Brain microvascular endothelial cell (primary cell): ENCODE results near the gene IER5.
A peak's percentile ranks its signal among the peaks of the same experiment; 100 is the strongest.

ENCODE experiments used
- DNase-seq: peaks from one replicate; pipeline ENCODE4 v3.0.0-alpha.2; 2020
- H3K27ac ChIP-seq: fragments of 250-450 bp; sonication (Bioruptor Pico); 2 replicates; pipeline ENCODE4 v1.5.1; 2020; ENCODE audit warnings: mild to moderate bottlenecking, moderate library complexity
- H3K27me3 ChIP-seq: fragments of 250-450 bp; sonication (Bioruptor Pico); replicated peaks from 2 replicates; pipeline ENCODE4 v1.5.1; 2020; ENCODE audit warnings: mild to moderate bottlenecking
- H3K36me3 ChIP-seq: fragments of 250-450 bp; sonication (Bioruptor Pico); replicated peaks from 2 replicates; pipeline ENCODE4 v1.5.1; 2020; ENCODE audit warnings: mild to moderate bottlenecking
- H3K4me3 ChIP-seq: 2 replicates; pipeline ENCODE4 v1.5.1; 2011; ENCODE audit warnings: low read depth, mild to moderate bottlenecking, control low read depth, low read length, moderate library complexity
- in situ Hi-C: cut with HindIII; loops from 2 replicates; pipeline ENCODE4 v1.10.0; 2017; ENCODE audit warnings: low sequenced_read_pairs, low pct_ligation_motif_present
- TF ChIP-seq, protein P1 (sequence below): IDR thresholded peaks from 2 replicates; pipeline ENCODE4 v1.5.1; 2011; ENCODE audit warnings: low read depth, mild to moderate bottlenecking, moderate library complexity, low read length, control low read depth, inconsistent platforms; ENCODE audit errors: missing control alignments

Gene IER5

DNA sequence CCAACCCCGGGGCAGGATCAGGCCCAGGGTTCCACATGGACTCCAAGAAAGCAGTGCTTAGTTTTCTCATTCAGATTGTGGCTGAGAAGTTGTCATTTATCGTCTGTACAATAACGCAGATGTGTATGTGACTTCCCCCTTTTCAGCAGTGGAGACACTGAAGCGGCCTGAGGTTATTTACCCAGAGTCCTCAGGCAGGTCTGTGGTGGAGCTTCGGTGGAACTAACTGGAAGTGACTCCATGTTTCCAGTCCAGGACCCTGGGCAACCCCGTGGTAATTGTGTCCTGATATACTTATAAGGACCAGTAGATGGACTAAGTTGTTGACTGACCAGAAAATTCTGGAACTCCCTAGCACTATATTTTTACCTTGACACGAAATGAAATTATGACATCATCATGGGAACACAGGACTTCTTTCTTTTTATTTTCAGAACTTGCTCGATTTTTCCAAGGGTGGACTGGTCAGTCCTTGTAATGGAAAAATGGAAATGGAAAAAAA, 1.0 kb upstream of the IER5 start:
- Histone ChIP-seq H3K27me3 (no peaks in the 10 kb centered on the region), H3K36me3 (no peaks in the 10 kb centered on the region), H3K27ac (no peak overlapping the region), H3K4me3 (no peak overlapping the region)
- in situ Hi-C loops = no loop called here
- TF ChIP-seq, protein P1, sequence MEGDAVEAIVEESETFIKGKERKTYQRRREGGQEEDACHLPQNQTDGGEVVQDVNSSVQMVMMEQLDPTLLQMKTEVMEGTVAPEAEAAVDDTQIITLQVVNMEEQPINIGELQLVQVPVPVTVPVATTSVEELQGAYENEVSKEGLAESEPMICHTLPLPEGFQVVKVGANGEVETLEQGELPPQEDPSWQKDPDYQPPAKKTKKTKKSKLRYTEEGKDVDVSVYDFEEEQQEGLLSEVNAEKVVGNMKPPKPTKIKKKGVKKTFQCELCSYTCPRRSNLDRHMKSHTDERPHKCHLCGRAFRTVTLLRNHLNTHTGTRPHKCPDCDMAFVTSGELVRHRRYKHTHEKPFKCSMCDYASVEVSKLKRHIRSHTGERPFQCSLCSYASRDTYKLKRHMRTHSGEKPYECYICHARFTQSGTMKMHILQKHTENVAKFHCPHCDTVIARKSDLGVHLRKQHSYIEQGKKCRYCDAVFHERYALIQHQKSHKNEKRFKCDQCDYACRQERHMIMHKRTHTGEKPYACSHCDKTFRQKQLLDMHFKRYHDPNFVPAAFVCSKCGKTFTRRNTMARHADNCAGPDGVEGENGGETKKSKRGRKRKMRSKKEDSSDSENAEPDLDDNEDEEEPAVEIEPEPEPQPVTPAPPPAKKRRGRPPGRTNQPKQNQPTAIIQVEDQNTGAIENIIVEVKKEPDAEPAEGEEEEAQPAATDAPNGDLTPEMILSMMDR = no peak
- no peak for DNase-seq

DNA sequence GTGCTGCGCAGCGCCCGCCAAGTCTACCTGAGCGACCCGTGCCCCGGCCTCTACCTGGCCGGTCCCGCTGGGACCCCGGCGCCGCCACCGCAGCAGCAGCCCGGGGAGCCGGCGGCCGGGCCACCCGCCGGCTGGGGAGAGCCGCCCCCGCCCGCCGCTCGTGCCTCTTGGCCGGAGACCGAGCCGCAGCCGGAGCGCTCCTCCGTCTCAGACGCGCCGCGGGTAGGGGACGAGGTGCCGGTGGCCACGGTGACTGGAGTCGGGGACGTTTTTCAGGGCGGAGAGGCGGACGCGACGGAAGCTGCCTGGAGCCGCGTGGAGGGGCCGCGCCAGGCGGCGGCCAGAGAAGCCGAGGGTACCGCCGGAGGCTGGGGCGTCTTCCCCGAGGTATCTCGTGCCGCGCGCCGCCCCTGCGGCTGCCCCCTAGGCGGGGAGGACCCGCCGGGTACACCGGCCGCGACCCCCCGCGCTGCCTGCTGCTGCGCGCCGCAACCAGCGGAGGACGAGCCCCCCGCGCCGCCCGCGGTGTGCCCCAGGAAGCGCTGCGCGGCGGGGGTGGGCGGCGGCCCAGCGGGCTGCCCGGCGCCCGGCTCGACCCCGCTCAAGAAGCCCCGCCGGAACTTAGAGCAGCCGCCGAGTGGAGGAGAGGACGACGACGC, 646 bp downstream of the IER5 start:
- H3K4me3 ChIP-seq = peak overlapping the region; percentile 90
- H3K27ac ChIP-seq = peak overlapping the region; percentile 51
- in situ Hi-C loops = no loop called here
- TF ChIP-seq, protein P1 = no peak
- H3K36me3 ChIP-seq = no peaks in the 10 kb centered on the region
- no peak for DNase-seq
- no peaks in the 10 kb centered on the region for H3K27me3 ChIP-seq

DNA sequence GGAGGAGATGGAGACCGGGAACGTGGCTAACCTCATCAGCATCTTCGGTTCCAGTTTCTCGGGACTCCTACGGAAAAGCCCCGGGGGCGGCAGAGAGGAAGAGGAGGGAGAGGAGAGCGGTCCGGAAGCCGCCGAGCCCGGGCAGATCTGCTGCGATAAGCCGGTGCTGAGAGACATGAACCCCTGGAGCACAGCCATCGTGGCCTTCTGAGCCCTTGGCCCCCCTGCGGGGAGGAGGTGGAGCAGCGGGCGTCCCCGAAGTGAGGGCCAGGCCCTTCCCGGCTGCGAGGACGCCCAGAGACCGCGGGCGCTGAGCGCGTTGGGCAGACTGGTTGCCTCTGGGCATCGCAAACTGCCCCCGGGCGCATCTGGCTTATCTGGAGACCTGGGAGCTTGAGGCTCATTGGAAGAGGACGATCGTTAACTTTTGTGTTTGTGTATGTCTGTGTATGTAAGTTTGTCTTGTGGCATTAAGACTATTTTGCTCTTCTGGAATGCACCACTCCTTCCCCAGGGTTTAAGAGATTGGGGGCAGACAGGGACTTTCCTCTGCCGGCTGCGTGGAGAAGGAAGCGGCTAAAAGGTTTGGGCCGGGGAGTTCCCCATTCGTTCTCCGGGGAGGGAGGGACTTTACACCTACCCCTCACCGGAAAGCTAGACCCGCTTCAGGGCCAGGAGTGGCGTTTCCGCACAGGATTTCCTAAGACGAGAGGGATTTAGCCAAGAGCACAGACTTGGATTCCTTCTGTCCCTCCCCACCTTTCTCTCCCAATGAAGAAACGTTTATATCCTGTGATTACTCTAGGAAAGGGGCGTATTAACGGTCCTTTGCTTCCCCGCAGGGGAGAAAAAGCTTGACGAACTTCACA, 1.4 kb downstream of the IER5 start:
- in situ Hi-C loops = no loop called here

DNA sequence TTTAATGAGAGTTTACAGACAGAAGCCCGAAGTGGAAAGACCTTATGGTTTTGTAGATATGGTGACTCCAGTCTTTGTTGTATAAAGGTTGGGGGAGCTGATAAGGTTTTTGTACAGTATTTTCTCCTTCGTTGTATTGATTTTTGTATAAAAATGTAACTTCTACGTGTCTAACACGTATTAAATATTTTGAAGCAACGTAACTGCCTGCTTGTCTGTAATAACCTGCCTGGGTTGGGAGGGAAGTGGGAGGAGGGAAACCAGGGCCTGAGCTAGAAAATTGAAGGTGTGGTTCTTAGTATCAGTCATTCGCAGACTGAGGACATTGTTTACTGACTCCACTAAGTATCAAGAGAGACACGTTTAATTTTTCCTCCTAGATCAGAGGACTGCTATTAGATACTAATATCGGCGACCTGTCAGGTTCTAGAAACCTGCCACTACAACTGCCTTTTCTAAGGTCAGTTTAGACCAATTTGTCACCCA, 2.2 kb downstream of the IER5 start:
- Histone ChIP-seq H3K27me3 (no peaks in the 10 kb centered on the region), H3K36me3 (no peaks in the 10 kb centered on the region), H3K27ac (peak overlapping the region; percentile 51), H3K4me3 (peak overlapping the region; percentile 90)
- no peak for DNase-seq
- TF ChIP-seq, protein P1 = no peak
- in situ Hi-C loops = no loop called here

More for the DNA sequence above, 1.4 kb downstream of the IER5 start:
- TF ChIP-seq, protein P1 = no peak
- H3K36me3 ChIP-seq = no peaks in the 10 kb centered on the region
- H3K27ac ChIP-seq = peak overlapping the region; percentile 51
- H3K27me3 ChIP-seq = no peaks in the 10 kb centered on the region
- peak overlapping the region; percentile 90 for H3K4me3 ChIP-seq
- no peak for DNase-seq

DNA sequence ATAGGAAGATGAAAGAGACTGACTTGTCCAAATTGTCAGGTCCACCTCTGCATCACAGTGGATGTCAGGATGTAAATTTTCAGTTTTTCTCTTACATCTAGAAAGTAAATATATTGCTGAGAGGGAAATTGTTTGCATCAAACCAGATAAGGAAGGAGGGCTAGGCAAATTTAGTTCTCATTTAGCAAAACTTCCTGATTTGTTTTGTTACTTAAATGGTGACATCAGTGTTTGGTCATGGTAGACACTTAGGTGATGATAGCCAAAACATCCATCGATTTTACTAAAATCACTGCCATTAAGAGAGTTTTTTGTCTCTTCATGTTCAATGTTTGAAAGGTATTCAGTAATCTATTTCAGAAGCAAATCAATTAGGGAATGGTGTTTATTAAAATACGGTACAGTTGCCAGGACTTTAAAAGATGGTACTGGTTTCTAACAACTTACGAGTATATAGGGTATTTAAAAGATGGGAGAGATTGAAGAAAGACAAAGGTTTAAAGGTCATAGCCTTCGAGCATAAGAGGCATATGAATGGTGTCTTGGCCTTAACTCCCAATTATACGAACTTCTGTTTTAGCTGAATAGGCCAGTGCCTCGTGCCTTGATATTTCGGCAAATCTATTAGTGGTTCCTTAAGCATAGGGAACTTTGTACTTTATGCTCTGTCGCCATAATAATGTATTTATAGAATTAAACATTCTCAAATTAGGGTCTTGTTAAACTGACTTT, 3.0 kb downstream of the IER5 start:
- TF ChIP-seq, protein P1 = no peak
- no peaks in the 10 kb centered on the region for H3K36me3 ChIP-seq
- in situ Hi-C loops = no loop called here

More for the DNA sequence above, 3.0 kb downstream of the IER5 start:
- no peak overlapping the region for H3K27ac ChIP-seq
- H3K4me3 ChIP-seq = peak overlapping the region; percentile 90
- H3K27me3 ChIP-seq = no peaks in the 10 kb centered on the region
- DNase-seq = no peak
